Brain microvascular endothelial cell (primary cell): Measurements from ENCODE around the gene ZMYND11.
"Not testable (repeated sequence)": the region's sequence is repeated elsewhere in the genome, so short reads cannot be mapped to it uniquely, and the experiment has no call there.

Experiments used
- DNase-seq: peaks from one replicate; pipeline ENCODE4 v3.0.0-alpha.2; 2020
- H3K27ac ChIP-seq: fragments of 250-450 bp; sonication (Bioruptor Pico); 2 replicates; pipeline ENCODE4 v1.5.1; 2020; ENCODE audit warnings: mild to moderate bottlenecking, moderate library complexity
- H3K27me3 ChIP-seq: fragments of 250-450 bp; sonication (Bioruptor Pico); replicated peaks from 2 replicates; pipeline ENCODE4 v1.5.1; 2020; ENCODE audit warnings: mild to moderate bottlenecking
- H3K36me3 ChIP-seq: fragments of 250-450 bp; sonication (Bioruptor Pico); replicated peaks from 2 replicates; pipeline ENCODE4 v1.5.1; 2020; ENCODE audit warnings: mild to moderate bottlenecking
- H3K4me3 ChIP-seq: 2 replicates; pipeline ENCODE4 v1.5.1; 2011; ENCODE audit warnings: low read depth, mild to moderate bottlenecking, control low read depth, low read length, moderate library complexity
- CTCF ChIP-seq: IDR thresholded peaks from 2 replicates; pipeline ENCODE4 v1.5.1; 2011; ENCODE audit warnings: low read depth, mild to moderate bottlenecking, moderate library complexity, low read length, control low read depth, inconsistent platforms; ENCODE audit errors: missing control alignments
- in situ Hi-C: cut with HindIII; loops from 2 replicates; pipeline ENCODE4 v1.10.0; 2017; ENCODE audit warnings: low sequenced_read_pairs, low pct_ligation_motif_present

The ZMYND11 gene

GRCh38 chr10:293636-294035, 158.4 kb downstream of the ZMYND11 start:
- no peak for TF ChIP-seq CTCF
- Histone ChIP-seq H3K36me3 (no peaks in the 10 kb centered on the region), H3K4me3 (no peak overlapping the region), H3K27ac (no peak overlapping the region), H3K27me3 (no peaks in the 10 kb centered on the region)
- in situ Hi-C loops: no loop called here
- DNase-seq: no peak

GRCh38 chr10:297567-297966, 162.3 kb downstream of the ZMYND11 start:
- in situ Hi-C loops: no loop called here
- Histone ChIP-seq H3K27me3 (no peaks in the 10 kb centered on the region), H3K27ac (peak overlapping the region; percentile 52), H3K36me3 (no peaks in the 10 kb centered on the region), H3K4me3 (no peak overlapping the region)
- no peak for TF ChIP-seq CTCF
- DNase-seq: no peak

- DNase-seq: no peak
- in situ Hi-C loops: no loop called here
- H3K27me3 ChIP-seq: no peaks in the 10 kb centered on the region
- no peaks in the 10 kb centered on the region for H3K36me3 ChIP-seq
- H3K4me3 ChIP-seq: no peak overlapping the region
- TF ChIP-seq CTCF: no peak
- no peak overlapping the region for H3K27ac ChIP-seq
Observed at GRCh38 chr10:298033-298432, 162.8 kb downstream of the ZMYND11 start.

GRCh38 chr10:299512-299911, 164.3 kb downstream of the ZMYND11 start:
- no peak for DNase-seq
- Histone ChIP-seq H3K27me3 (no peaks in the 10 kb centered on the region), H3K4me3 (no peak overlapping the region), H3K36me3 (no peaks in the 10 kb centered on the region), H3K27ac (no peak overlapping the region)
- in situ Hi-C loops: no loop called here
- no peak for TF ChIP-seq CTCF

- no peak for DNase-seq
- in situ Hi-C loops: no loop called here
Observed at GRCh38 chr10:299969-300368, 164.7 kb downstream of the ZMYND11 start.

GRCh38 chr10:300580-300979, 165.3 kb downstream of the ZMYND11 start:
- H3K4me3 ChIP-seq, in situ Hi-C loops, DNase-seq: not testable (repeated sequence)

More at GRCh38 chr10:299969-300368, 164.7 kb downstream of the ZMYND11 start:
- H3K4me3 ChIP-seq: no peak overlapping the region
- H3K27me3 ChIP-seq: no peaks in the 10 kb centered on the region
- H3K36me3 ChIP-seq: no peaks in the 10 kb centered on the region
- H3K27ac ChIP-seq: no peak overlapping the region
- TF ChIP-seq CTCF: no peak

GRCh38 chr10:301536-301935, 166.3 kb downstream of the ZMYND11 start:
- no peak overlapping the region for H3K4me3 ChIP-seq
- no peak for DNase-seq
- no peak for TF ChIP-seq CTCF
- H3K27ac ChIP-seq: no peak overlapping the region
- in situ Hi-C loops: no loop called here
- H3K27me3 ChIP-seq: no peaks in the 10 kb centered on the region
- no peaks in the 10 kb centered on the region for H3K36me3 ChIP-seq

More at GRCh38 chr10:300580-300979, 165.3 kb downstream of the ZMYND11 start:
- H3K36me3 ChIP-seq, H3K27ac ChIP-seq, H3K27me3 ChIP-seq: not testable (repeated sequence)
